H9 (cell line): Measurements from ENCODE around the gene SPTBN2. TPM values are rescaled to one million over a fixed set of nuclear protein-coding genes. Genes with fewer than 3 reads are reported as not detected.
A peak's percentile ranks its signal among the peaks of the same experiment; 100 is the strongest.

Source experiments
- DNase-seq: peaks from one replicate; pipeline ENCODE4 v3.0.0-alpha.2; 2017
- H2AFZ ChIP-seq: one replicate; pipeline ENCODE4 v1.6.1; 2013; ENCODE audit warnings: mild to moderate bottlenecking, low read length, control low read depth, moderate library complexity
- H2AK5ac ChIP-seq: 2 replicates; pipeline ENCODE4 v1.6.1; 2013; ENCODE audit warnings: low read length, control low read depth, mixed read lengths; ENCODE audit not compliant: insufficient read length
- H2BK120ac ChIP-seq: one replicate; pipeline ENCODE4 v1.6.1; 2013; ENCODE audit warnings: low read depth, mild to moderate bottlenecking, low read length, control low read depth, inconsistent platforms; ENCODE audit not compliant: poor library complexity, severe bottlenecking
- H2BK12ac ChIP-seq: 2 replicates; pipeline ENCODE4 v1.6.1; 2013; ENCODE audit warnings: low read length, control low read depth, mixed read lengths, low read depth; ENCODE audit not compliant: insufficient read length
- H2BK15ac ChIP-seq: 2 replicates; pipeline ENCODE4 v1.6.1; 2013; ENCODE audit warnings: low read depth, low read length, control low read depth
- H2BK20ac ChIP-seq: one replicate; pipeline ENCODE4 v1.6.1; 2013; ENCODE audit warnings: low read depth, mild to moderate bottlenecking, low read length, control low read depth, inconsistent platforms; ENCODE audit not compliant: poor library complexity, severe bottlenecking
- H2BK5ac ChIP-seq: 2 replicates; pipeline ENCODE4 v1.6.1; 2013; ENCODE audit warnings: low read length, control low read depth, mixed read lengths; ENCODE audit not compliant: insufficient read length
- H3K14ac ChIP-seq: 2 replicates; pipeline ENCODE4 v1.6.1; 2013; ENCODE audit warnings: low read length, control low read depth; ENCODE audit not compliant: insufficient read depth
- H3K18ac ChIP-seq: 2 replicates; pipeline ENCODE4 v1.6.1; 2013; ENCODE audit warnings: low read depth, mild to moderate bottlenecking, mixed read lengths, low read length, control low read depth; ENCODE audit not compliant: insufficient read length
- H3K23ac ChIP-seq: 2 replicates; pipeline ENCODE4 v1.6.1; 2013; ENCODE audit warnings: low read length, control low read depth, mixed read lengths, low read depth; ENCODE audit not compliant: insufficient read length
- H3K23me2 ChIP-seq: 2 replicates; pipeline ENCODE4 v1.6.1; 2013; ENCODE audit warnings: low read depth, mild to moderate bottlenecking, mixed read lengths, low read length, control low read depth; ENCODE audit not compliant: insufficient read length, poor library complexity, severe bottlenecking
- H3K27ac ChIP-seq: 2 replicates; pipeline ENCODE4 v1.5.1; 2013; ENCODE audit warnings: low read length, control low read depth, mixed read lengths, low read depth; ENCODE audit not compliant: insufficient read length
- H3K27me3 ChIP-seq: 2 replicates; pipeline ENCODE4 v1.6.1; 2013; ENCODE audit warnings: low read length, control low read depth, inconsistent platforms; ENCODE audit not compliant: insufficient read depth
- H3K4ac ChIP-seq: 2 replicates; pipeline ENCODE4 v1.6.1; 2013; ENCODE audit warnings: low read depth, mild to moderate bottlenecking, control low read depth, inconsistent platforms, low read length, moderate library complexity
- H3K4me1 ChIP-seq: 2 replicates; pipeline ENCODE4 v1.6.1; 2013; ENCODE audit warnings: low read length, control low read depth, inconsistent platforms; ENCODE audit not compliant: insufficient read depth
- H3K4me2 ChIP-seq: 2 replicates; pipeline ENCODE4 v1.6.1; 2013; ENCODE audit warnings: low read length, control low read depth, mixed read lengths; ENCODE audit not compliant: insufficient read length, insufficient read depth
- H3K56ac ChIP-seq: 2 replicates; pipeline ENCODE4 v1.6.1; 2013; ENCODE audit warnings: low read depth, mild to moderate bottlenecking, mixed read lengths, low read length, control low read depth; ENCODE audit not compliant: insufficient read length
- H3K79me1 ChIP-seq: 2 replicates; pipeline ENCODE4 v1.6.1; 2013; ENCODE audit warnings: low read depth, mild to moderate bottlenecking, moderate library complexity, low read length, control low read depth, inconsistent platforms; ENCODE audit not compliant: insufficient read depth, poor library complexity, severe bottlenecking
- H3K79me2 ChIP-seq: 2 replicates; pipeline ENCODE4 v1.6.1; 2013; ENCODE audit warnings: low read length, control low read depth, inconsistent platforms; ENCODE audit not compliant: insufficient read depth
- H3K9ac ChIP-seq: 2 replicates; pipeline ENCODE4 v1.6.1; 2013; ENCODE audit warnings: low read length, control low read depth, mixed read lengths; ENCODE audit not compliant: insufficient read length; ENCODE audit errors: extremely low read depth
- H3K9me3 ChIP-seq: one replicate; pipeline ENCODE4 v1.6.1; 2013; ENCODE audit warnings: low read depth, low read length, inconsistent platforms; ENCODE audit not compliant: control insufficient read depth
- H3T11ph ChIP-seq: one replicate; pipeline ENCODE4 v1.6.1; 2013; ENCODE audit warnings: mild to moderate bottlenecking, low read length, control low read depth, inconsistent platforms
- H4K20me1 ChIP-seq: one replicate; pipeline ENCODE4 v1.6.1; 2013; ENCODE audit not compliant: control insufficient read depth, insufficient read length, insufficient read depth
- H4K5ac ChIP-seq: 2 replicates; pipeline ENCODE4 v1.6.1; 2013; ENCODE audit warnings: low read depth, mild to moderate bottlenecking, mixed read lengths, low read length, control low read depth; ENCODE audit not compliant: insufficient read length
- H4K8ac ChIP-seq: replicated peaks from 2 replicates; pipeline ENCODE4 v1.6.1; 2013; ENCODE audit warnings: low read length, control low read depth, mixed read lengths, low read depth; ENCODE audit not compliant: insufficient read length
- H4K91ac ChIP-seq: 2 replicates; pipeline ENCODE4 v1.6.1; 2013; ENCODE audit warnings: low read depth, mild to moderate bottlenecking, moderate library complexity, mixed read lengths, low read length, control low read depth; ENCODE audit not compliant: insufficient read length
- H3K27ac Mint-ChIP-seq, 3 experiments: 2 replicates in 2 of 3; 3 replicates in 1 of 3; pipeline ENCODE4 v1.8.0; 2020 to 2021; ENCODE audit warnings: mixed read lengths in 3 of 3, mild to moderate bottlenecking in 1 of 3, moderate library complexity in 1 of 3
- H3K27me3 Mint-ChIP-seq: 2 replicates; pipeline ENCODE4 v1.8.0; 2021; ENCODE audit warnings: low read depth, mild to moderate bottlenecking, moderate library complexity, mixed read lengths
- H3K36me3 Mint-ChIP-seq, 3 experiments: 2 replicates in 2 of 3; 3 replicates in 1 of 3; pipeline ENCODE4 v1.8.0; 2020 to 2021; ENCODE audit warnings: low read depth in 3 of 3, mixed read lengths in 3 of 3; ENCODE audit not compliant: insufficient read depth in 1 of 3
- H3K4me1 Mint-ChIP-seq, 2 experiments: 2 replicates each; pipeline ENCODE4 v1.8.0; 2020; ENCODE audit warnings: mixed read lengths in 2 of 2
- H3K4me3 Mint-ChIP-seq, 2 experiments: 2 replicates in 1 of 2; 3 replicates in 1 of 2; pipeline ENCODE4 v1.8.0; 2020 to 2021; ENCODE audit warnings: mild to moderate bottlenecking in 2 of 2, mixed read lengths in 2 of 2, moderate library complexity in 1 of 2
- H3K9me3 Mint-ChIP-seq, 2 experiments: 2 replicates in 1 of 2; 3 replicates in 1 of 2; pipeline ENCODE4 v1.8.0; 2020; ENCODE audit warnings: mild to moderate bottlenecking in 2 of 2, mixed read lengths in 2 of 2, moderate library complexity in 1 of 2
- CTCF ChIP-seq: fragments of 200-600 bp; sonication (generic); conservative IDR thresholded peaks from 3 replicates; pipeline ENCODE4 v1.8.0; 2021; ENCODE audit warnings: antibody characterized with exemption, mild to moderate bottlenecking
- WGBS: extraction: QIAGEN DNeasy Blood & Tissue Kit; methylation state at CpG from one replicate; pipeline ENCODE4 v1.1.7; 2013; ENCODE audit warnings: missing lambda C conversion rate, low lambda C conversion rate, mixed read lengths; ENCODE audit not compliant: insufficient read length; ENCODE audit errors: extremely low coverage; 5-methylcytosine and 5-hydroxymethylcytosine counted together
- total RNA-seq: library from RNA; stranded (reverse); gene quantifications from 2 replicates; pipeline ENCODE4 v1.2.1, GENCODE V29; 2021

Gene SPTBN2
- total RNA-seq, 1 experiment from 2014 or later: 80.4 TPM

- Mint-ChIP-seq H3K9me3 (no peaks in the 10 kb centered on the region), H3K27me3 (no peaks in the 10 kb centered on the region), H3K27ac (peak overlapping the region in 1 of 3 experiments; percentile 18; a peak in 2 of 7 replicates), H3K36me3 (peaks cover 0 to 11% (median 9%) of the 10 kb centered on the region in 3 experiments; a peak in 4 of 7 replicates), H3K4me3 (no peak overlapping the region), H3K4me1 (peaks cover 15 to 21% of the 10 kb centered on the region in 2 experiments)
- no peak for TF ChIP-seq CTCF
- H2BK12ac ChIP-seq: no peak overlapping the region
- no peaks in the 10 kb centered on the region for H3K23me2 ChIP-seq
- H2BK120ac ChIP-seq: no peak overlapping the region
- H3K4me1 ChIP-seq: no peaks in the 10 kb centered on the region
- no peak overlapping the region for H2BK5ac ChIP-seq
- no peak for DNase-seq
- H2AFZ ChIP-seq: no peak overlapping the region
- no peak overlapping the region for H3T11ph ChIP-seq
- H2BK20ac ChIP-seq: no peak overlapping the region
- no peak overlapping the region for H2BK15ac ChIP-seq
- WGBS: no CpG with 5 or more reads among the region's 4 CpGs
- no peaks in the 10 kb centered on the region for H4K20me1 ChIP-seq
- peaks cover 12% of the 10 kb centered on the region for H3K79me1 ChIP-seq
- no peak overlapping the region for H4K5ac ChIP-seq
- H2AK5ac ChIP-seq: no peak overlapping the region
- no peak overlapping the region for H3K27ac ChIP-seq
- no peak overlapping the region for H4K8ac ChIP-seq
- no peak overlapping the region for H3K4me2 ChIP-seq
- no peaks in the 10 kb centered on the region for H3K27me3 ChIP-seq
- H4K91ac ChIP-seq: no peak overlapping the region
- no peak overlapping the region for H3K18ac ChIP-seq
- H3K79me2 ChIP-seq: no peaks in the 10 kb centered on the region
- no peak overlapping the region for H3K56ac ChIP-seq
- no peak overlapping the region for H3K23ac ChIP-seq
- no peak overlapping the region for H3K9ac ChIP-seq
- no peaks in the 10 kb centered on the region for H3K9me3 ChIP-seq
- no peak overlapping the region for H3K14ac ChIP-seq
- H3K4ac ChIP-seq: no peak overlapping the region
Observed at GRCh38 chr11:66752148-66752547, 23.1 kb upstream of the SPTBN2 start.
